PC-3 (cell line): Measurements from ENCODE around the gene GPR137C. TPM values are rescaled to one million over a fixed set of nuclear protein-coding genes. Genes with fewer than 3 reads are reported as not detected.

ENCODE experiments used
- ATAC-seq: fragments of 200-7000 bp; cut with Tn5 transposase; 2 replicates; pipeline ENCODE4 v1.9.1; 2020; ENCODE audit warnings: mild to moderate bottlenecking, moderate library complexity
- BruUV-seq: library from RNA; stranded (reverse); fragments of 400-500 nt; replicated peaks from 2 replicates; lab custom pipeline; 2021; lab: Mats Ljungman, UMichigan
- CTCF ChIA-PET: fragments of 300-600 bp; sonication (Branson Sonifier 250); formaldehyde crosslinking; loops from one replicate; lab custom pipeline; 2022; ENCODE audit warnings: antibody characterized with exemption; lab: Charles Lee
- POLR2A ChIA-PET: fragments of 300-600 bp; sonication (Branson Sonifier 250); formaldehyde crosslinking; loops from one replicate; lab custom pipeline; 2022; ENCODE audit warnings: antibody characterized with exemption; ENCODE audit not compliant: unreplicated experiment; lab: Charles Lee
- DNase-seq: peaks from one replicate; pipeline ENCODE4 v3.0.0-alpha.2; 2015
- H2AFZ ChIP-seq: fragments of 300-600 bp; sonication (generic); 2 replicates; pipeline ENCODE4 v1.6.0; 2016; ENCODE audit warnings: antibody characterized with exemption, low read length
- H3F3A ChIP-seq: fragments of 300-600 bp; sonication (generic); one replicate; pipeline ENCODE4 v1.6.0; 2017; ENCODE audit warnings: antibody characterized with exemption, low read length, control low read depth, mild to moderate bottlenecking; ENCODE audit not compliant: unreplicated experiment
- H3K27ac ChIP-seq: fragments of 300-600 bp; sonication (generic); 2 replicates; pipeline ENCODE4 v1.5.1; 2016; ENCODE audit warnings: mild to moderate bottlenecking, low read length
- H3K27me3 ChIP-seq: fragments of 300-600 bp; sonication (generic); 2 replicates; pipeline ENCODE4 v1.6.1; 2016; ENCODE audit warnings: low read length, mixed read lengths
- H3K36me3 ChIP-seq: fragments of 300-600 bp; sonication (generic); 2 replicates; pipeline ENCODE4 v1.6.1; 2016; ENCODE audit warnings: low read depth, mixed run types, low read length, mixed read lengths
- H3K4me1 ChIP-seq: fragments of 300-600 bp; sonication (generic); 2 replicates; pipeline ENCODE4 v1.5.1; 2016; ENCODE audit warnings: low read length; ENCODE audit not compliant: insufficient read depth
- H3K4me2 ChIP-seq: fragments of 300-600 bp; sonication (generic); 2 replicates; pipeline ENCODE4 v1.6.0; 2016; ENCODE audit warnings: low read length
- H3K4me3 ChIP-seq: fragments of 300-600 bp; sonication (generic); 2 replicates; pipeline ENCODE4 v1.5.1; 2016; ENCODE audit warnings: mild to moderate bottlenecking, low read length, mixed read lengths
- H3K79me2 ChIP-seq: fragments of 300-600 bp; sonication (generic); 2 replicates; pipeline ENCODE4 v1.6.1; 2017; ENCODE audit warnings: low read length, mixed read lengths
- H3K9ac ChIP-seq: fragments of 300-600 bp; sonication (generic); 2 replicates; pipeline ENCODE4 v1.6.0; 2016; ENCODE audit warnings: mild to moderate bottlenecking, low read length
- H3K9me2 ChIP-seq: fragments of 300-600 bp; sonication (generic); replicated peaks from 2 replicates; pipeline ENCODE4 v1.6.1; 2016; ENCODE audit warnings: mixed run types, low read length, mixed read lengths
- H3K9me3 ChIP-seq: fragments of 300-600 bp; sonication (generic); 2 replicates; pipeline ENCODE4 v1.6.1; 2016; ENCODE audit warnings: low read length, mixed read lengths
- H4K20me1 ChIP-seq: fragments of 300-600 bp; sonication (generic); 2 replicates; pipeline ENCODE4 v1.6.1; 2016; ENCODE audit warnings: low read length, mixed read lengths
- CTCF ChIP-seq: fragments of 300-600 bp; sonication (generic); conservative IDR thresholded peaks from 2 replicates; pipeline ENCODE4 v1.5.1; 2017; ENCODE audit warnings: antibody characterized with exemption, low read depth, mild to moderate bottlenecking, low read length
- EZH2 ChIP-seq: fragments of 300-600 bp; sonication (generic); IDR thresholded peaks from one replicate; pipeline ENCODE4 v1.6.1; 2017; ENCODE audit warnings: antibody characterized with exemption, mild to moderate bottlenecking, low read length; ENCODE audit not compliant: unreplicated experiment
- EZH2phosphoT487 ChIP-seq: fragments of 300-600 bp; sonication (generic); IDR thresholded peaks from 2 replicates; pipeline ENCODE4 v1.6.1; 2018; ENCODE audit warnings: mild to moderate bottlenecking, antibody characterized with exemption, low read length, borderline replicate concordance
- intact Hi-C: fragments of 100-400 bp; cut with micrococcal nuclease; formaldehyde crosslinking; loops from 2 replicates; pipeline ENCODE4 v1.9.0; 2023
- total RNA-seq: library from RNA; depleted of rRNA; stranded (reverse); fragments of >200 nt; gene quantifications from 2 replicates; pipeline ENCODE4 v1.2.3, GENCODE V29; 2014

Gene GPR137C
- total RNA-seq, 1 experiment from 2014 or later = 0.91 TPM

- ChIA-PET POLR2A (no interaction called here), CTCF (no interaction called here)
- no peaks in the 10 kb centered on the region for H3K9me2 ChIP-seq
- intact Hi-C loops = no loop called here
- no peaks in the 10 kb centered on the region for H3F3A ChIP-seq
- no peak overlapping the region for H3K9ac ChIP-seq
- ATAC-seq (peak; percentile 47), DNase-seq (no peak)
- no peaks in the 10 kb centered on the region for H3K27me3 ChIP-seq
- H2AFZ ChIP-seq = no peak overlapping the region
- no peaks in the 10 kb centered on the region for H3K9me3 ChIP-seq
- no peak overlapping the region for H3K4me3 ChIP-seq
- H3K4me2 ChIP-seq = no peak overlapping the region
- BruUV-seq = no TSS peak
- no peak overlapping the region for H3K27ac ChIP-seq
- TF ChIP-seq EZH2 = no peak
- TF ChIP-seq CTCF = no peak
- no peak for TF ChIP-seq EZH2phosphoT487
- no peaks in the 10 kb centered on the region for H3K4me1 ChIP-seq
- H3K79me2 ChIP-seq = no peaks in the 10 kb centered on the region
- no peaks in the 10 kb centered on the region for H3K36me3 ChIP-seq
- H4K20me1 ChIP-seq = no peaks in the 10 kb centered on the region
Measured at GRCh38 chr14:52522581-52523345, 29.9 kb upstream of the GPR137C start.

GRCh38 chr14:52527052-52527451 is 25.6 kb upstream of the GPR137C start:
- Histone ChIP-seq H3K79me2 (no peaks in the 10 kb centered on the region), H3K4me1 (no peaks in the 10 kb centered on the region), H3K9ac (no peak overlapping the region), H3K9me3 (no peaks in the 10 kb centered on the region), H3K9me2 (no peaks in the 10 kb centered on the region), H4K20me1 (no peaks in the 10 kb centered on the region), H3K36me3 (no peaks in the 10 kb centered on the region), H2AFZ (no peak overlapping the region), H3K27me3 (no peaks in the 10 kb centered on the region), H3K4me3 (no peak overlapping the region), H3F3A (no peaks in the 10 kb centered on the region), H3K4me2 (no peak overlapping the region), H3K27ac (no peak overlapping the region)
- POLR2A ChIA-PET = no interaction called here
- intact Hi-C loops = no loop called here
- CTCF ChIA-PET = no interaction called here
- no TSS peak for BruUV-seq
- no peak for TF ChIP-seq EZH2phosphoT487
- TF ChIP-seq CTCF = peak; percentile 29; the same call in 1 of the 2 replicates
- TF ChIP-seq EZH2 = no peak
- ATAC-seq (no peak), DNase-seq (no peak)

- BruUV-seq = no TSS peak
- no peaks in the 10 kb centered on the region for H3K9me2 ChIP-seq
- no peak for DNase-seq
- no peaks in the 10 kb centered on the region for H3K27me3 ChIP-seq
- ChIA-PET CTCF (no interaction called here), POLR2A (no interaction called here)
- H3K9ac ChIP-seq = no peak overlapping the region
- H4K20me1 ChIP-seq = no peaks in the 10 kb centered on the region
- ATAC-seq = no peak
- intact Hi-C loops = no loop called here
- no peak overlapping the region for H3K4me2 ChIP-seq
- H3K27ac ChIP-seq = no peak overlapping the region
- no peaks in the 10 kb centered on the region for H3K36me3 ChIP-seq
- no peaks in the 10 kb centered on the region for H3K9me3 ChIP-seq
- no peak overlapping the region for H3K4me3 ChIP-seq
- peaks cover 6% of the 10 kb centered on the region; the same call in 1 of the 2 replicates for H3K4me1 ChIP-seq
- H3K79me2 ChIP-seq = no peaks in the 10 kb centered on the region
- H2AFZ ChIP-seq = no peak overlapping the region
- TF ChIP-seq CTCF (no peak), EZH2phosphoT487 (no peak), EZH2 (no peak)
- no peaks in the 10 kb centered on the region for H3F3A ChIP-seq
Measured at GRCh38 chr14:52531481-52531880, 21.2 kb upstream of the GPR137C start.
